Tibial nerve (tissue), 4 donors: ENCODE data around the gene ECM1.

Experiments
- CTCF ChIP-seq, 5 experiments: fragments of 200-600 bp in 3 of 5; fragments of 450-650 bp in 2 of 5; sonication (generic) in 3 of 5; IDR thresholded peaks; one replicate each; pipeline ENCODE4 v1.5.1; 2016 to 2019; ENCODE audit warnings: antibody characterized with exemption in 5 of 5, mild to moderate bottlenecking in 3 of 5, moderate library complexity in 2 of 5
- EP300 ChIP-seq, 2 donors: sonication (generic); formaldehyde crosslinking; IDR thresholded peaks; one replicate each; pipeline ENCODE4 v1.6.1; 2017; ENCODE audit warnings: antibody characterized with exemption in 2 of 2, mild to moderate bottlenecking in 1 of 2
- POLR2A ChIP-seq, 2 donors: fragments of 450-650 bp; IDR thresholded peaks; one replicate each; pipeline ENCODE4 v1.6.1; 2017; ENCODE audit warnings: antibody characterized with exemption in 2 of 2, mild to moderate bottlenecking in 2 of 2, moderate library complexity in 2 of 2

GRCh38 chr1:150476754-150477153 lies 31.2 kb upstream of the ECM1 start:
- TF ChIP-seq CTCF (IDR thresholded peaks at IDR 0.05) (no peak), EP300 (IDR thresholded peaks at IDR 0.05) (peak in 1 of 2 donors; percentile 21), POLR2A (IDR thresholded peaks at IDR 0.05) (no peak)
